K562 (cell line): Measurements from ENCODE around the gene UBXN2A. TPM values are rescaled to one million over a fixed set of nuclear protein-coding genes. Genes with fewer than 3 reads are reported as not detected.
A peak's percentile ranks its signal among the peaks of the same experiment; 100 is the strongest.

Experiments
- CBX5 ChIP-seq: IDR thresholded peaks from 2 replicates; pipeline ENCODE4 v1.6.1; 2014; ENCODE audit warnings: low read depth, borderline replicate concordance
- CREM ChIP-seq: IDR thresholded peaks from 2 replicates; pipeline ENCODE4 v1.6.1; 2014; ENCODE audit warnings: antibody characterized with exemption, low read depth
- DEAF1 ChIP-seq: fragments of 450-650 bp; formaldehyde crosslinking; IDR thresholded peaks from 2 replicates; pipeline ENCODE4 v1.4.0; 2020; ENCODE audit warnings: mild to moderate bottlenecking, moderate library complexity
- EZH2 ChIP-seq: IDR thresholded peaks from 2 replicates; pipeline ENCODE4 v1.6.1; 2012; ENCODE audit warnings: low read depth, mild to moderate bottlenecking, inconsistent platforms, low read length, borderline replicate concordance
- MCM2 ChIP-seq: fragments of 450-650 bp; IDR thresholded peaks from 2 replicates; pipeline ENCODE4 v1.6.1; 2017; ENCODE audit warnings: low read depth, mild to moderate bottlenecking
- NELFE ChIP-seq: IDR thresholded peaks from 2 replicates; pipeline ENCODE4 v1.6.1; 2011; ENCODE audit warnings: mild to moderate bottlenecking; ENCODE audit not compliant: insufficient read depth, insufficient read length
- NKRF ChIP-seq: fragments of 450-650 bp; IDR thresholded peaks from 2 replicates; pipeline ENCODE4 v1.6.1; 2016; ENCODE audit warnings: borderline replicate concordance
- NRF1 ChIP-seq, 2 experiments: fragments of 450-650 bp; IDR thresholded peaks in 1 of 2; conservative IDR thresholded peaks in 1 of 2; 2 replicates each; pipeline ENCODE4 v1.6.1; 2014; ENCODE audit warnings: mild to moderate bottlenecking in 2 of 2
- PHF20 ChIP-seq: fragments of 450-650 bp; IDR thresholded peaks from 2 replicates; pipeline ENCODE4 v1.6.1; 2018; ENCODE audit not compliant: partially characterized antibody
- POLR2A ChIP-seq: fragments of 450-650 bp; conservative IDR thresholded peaks from 2 replicates; pipeline ENCODE4 v1.6.1; 2016
- POLR2G ChIP-seq: fragments of 200-400 bp; formaldehyde crosslinking; IDR thresholded peaks from 2 replicates; pipeline ENCODE4 v1.6.1; 2017; ENCODE audit warnings: low read depth, mild to moderate bottlenecking, antibody characterized with exemption, low read length, moderate library complexity
- RHOXF2B ChIP-seq: fragments of 250-450 bp; sonication (Bioruptor Pico); conservative IDR thresholded peaks from 2 replicates; pipeline ENCODE4 v1.5.1; 2021
- SAP30 ChIP-seq: fragments of 200-600 bp; sonication (generic); IDR thresholded peaks from 2 replicates; pipeline ENCODE4 v1.6.1; 2012; ENCODE audit warnings: borderline replicate concordance, low read depth, mild to moderate bottlenecking, moderate library complexity, low read length, control low read depth, inconsistent platforms; ENCODE audit not compliant: insufficient read depth, poor library complexity, severe bottlenecking
- SREBF2 ChIP-seq: sonication (generic); formaldehyde crosslinking; IDR thresholded peaks from 2 replicates; pipeline ENCODE4 v1.4.0; 2020; ENCODE audit warnings: mild to moderate bottlenecking, missing genetic modification reagents
- SRSF1 ChIP-seq: fragments of 200-400 bp; formaldehyde crosslinking; IDR thresholded peaks from 2 replicates; pipeline ENCODE4 v1.6.1; 2017; ENCODE audit warnings: mild to moderate bottlenecking, low read depth, low read length, moderate library complexity
- YY1 ChIP-seq, 3 experiments: IDR thresholded peaks; 2 replicates each; pipeline ENCODE4 v1.6.1; 2011; ENCODE audit warnings: low read length in 2 of 3, mild to moderate bottlenecking in 2 of 3, moderate library complexity in 2 of 3, borderline replicate concordance in 1 of 3, control low read depth in 1 of 3, low read depth in 1 of 3; ENCODE audit not compliant: insufficient read depth in 3 of 3, insufficient replicate concordance in 2 of 3, control insufficient read depth in 1 of 3, insufficient read length in 1 of 3; ENCODE audit errors: extremely low read depth in 1 of 3
- ZBTB34 ChIP-seq: fragments of 250-450 bp; sonication (Bioruptor Pico); IDR thresholded peaks from 2 replicates; pipeline ENCODE4 v1.8.0; 2021; ENCODE audit warnings: mild to moderate bottlenecking, moderate library complexity
- ZBTB43 ChIP-seq: sonication (generic); formaldehyde crosslinking; IDR thresholded peaks from 2 replicates; pipeline ENCODE4 v1.8.0; 2023; ENCODE audit warnings: mild to moderate bottlenecking, missing genetic modification reagents
- ZFP36 ChIP-seq: fragments of 150-350 bp; IDR thresholded peaks from 2 replicates; pipeline ENCODE4 v1.6.1; 2018; ENCODE audit warnings: low read length, low read depth; ENCODE audit not compliant: partially characterized antibody
- ZNF444 ChIP-seq: fragments of 250-450 bp; sonication (Bioruptor Pico); IDR thresholded peaks from 2 replicates; pipeline ENCODE4 v1.4.0; 2020; ENCODE audit warnings: mild to moderate bottlenecking, moderate library complexity
- ZNF584 ChIP-seq: fragments of 200-800 bp; sonication (Bioruptor generic); IDR thresholded peaks from 2 replicates; pipeline ENCODE4 v1.6.1; 2016; ENCODE audit warnings: low read depth, mild to moderate bottlenecking, missing genetic modification characterization, missing compliant biosample characterization
- polyA plus RNA-seq, 8 experiments: library from polyadenylated mRNA; depleted of rRNA in 4 of 8; stranded (reverse) in 5 of 8; unstranded in 3 of 8; fragments of >200 nt; fragmentation: Nextera tagmentation in 2 of 8; fragmentation: Illumina TruSeq in 1 of 8; extraction: Ambion mirVana in 2 of 8; extraction: Trizol in 1 of 8; gene quantifications; 2 replicates each; pipeline versions ENCODE4 v1.2.1 to v1.2.3, GENCODE V29; 2011 to 2014; ENCODE audit warnings: inconsistent platforms in 1 of 8, missing spikeins in 1 of 8
- total RNA-seq, 7 experiments: library from RNA; depleted of rRNA in 6 of 7; stranded (reverse); fragments of >200 nt in 6 of 7; fragmentation: Illumina TruSeq in 2 of 7; extraction: Trizol in 2 of 7; gene quantifications; 2 replicates each; pipeline versions ENCODE4 v1.2.1 to v1.2.3, GENCODE V29; 2011 to 2021; ENCODE audit warnings: low replicate concordance in 1 of 7

The UBXN2A gene
- total and polyA plus RNA-seq, 9 of the 15 experiments (the other 6 are each of a cell fraction or from before 2014, with no cell fraction given) = 3.4 to 25.6 (median 16.0) TPM

- TF ChIP-seq YY1 (IDR thresholded peaks at IDR 0.05; ENCODE audit: borderline replicate concordance in 1 of 3, control insufficient read depth in 1 of 3, extremely low read depth in 1 of 3, insufficient read depth in 3 of 3, insufficient read length in 1 of 3, insufficient replicate concordance in 2 of 3, low read depth in 1 of 3, low read length in 2 of 3) = peak; percentile 74 to 97 (median 92)
- no peak for TF ChIP-seq ZFP36
- TF ChIP-seq ZBTB43 (CRISPR knock-in tag) = peak; percentile 91; the same call in 1 of the 2 replicates
- peak; percentile 53 to 60 for TF ChIP-seq NRF1 (conservative IDR thresholded peaks at IDR 0.05 in 1 of 2, IDR thresholded peaks at IDR 0.05 in 1 of 2)
- TF ChIP-seq CREM = peak; percentile 92
- peak; percentile 41 for TF ChIP-seq SAP30
- peak; percentile 91 for TF ChIP-seq POLR2A
- no peak for TF ChIP-seq ZBTB34
- TF ChIP-seq POLR2G = peak; percentile 97
- TF ChIP-seq CBX5 = peak; percentile 53; the same call in 1 of the 2 replicates
- TF ChIP-seq EZH2 = no peak
- no peak for TF ChIP-seq SRSF1
- TF ChIP-seq RHOXF2B (CRISPR knock-in tag) = no peak
- no peak for TF ChIP-seq ZNF584 (CRISPR knock-in tag)
- no peak for TF ChIP-seq MCM2
- TF ChIP-seq DEAF1 (CRISPR knock-in tag) = peak; percentile 70
- no peak for TF ChIP-seq SREBF2 (CRISPR knock-in tag)
- peak; percentile 78 for TF ChIP-seq PHF20
- no peak for TF ChIP-seq ZNF444 (CRISPR knock-in tag)
- TF ChIP-seq NELFE = no peak
- TF ChIP-seq NKRF = peak; percentile 71
Observed at GRCh38 chr2:23926750-23927571, 13.3 kb upstream of the UBXN2A start, which contains the start of gene ATAD2B (continued).
